ENCODE results near the gene POLE. TPM values are rescaled to one million over a fixed set of nuclear protein-coding genes. Genes with fewer than 3 reads are reported as not detected.

Gene POLE
- total RNA-seq, 1 experiment from 2014 or later, result 96.1 TPM

GRCh38 chr12:132578118-132578517 is 109.0 kb downstream of the POLE start:
- H3K4me1 ChIP-seq (ENCODE audit: insufficient read depth, low read length), result no peaks in the 10 kb centered on the region
- no peaks in the 10 kb centered on the region for H4K20me1 ChIP-seq (ENCODE audit: low read length)
- H3K79me2 ChIP-seq (ENCODE audit: low read length), result no peaks in the 10 kb centered on the region
- no peak overlapping the region for H3K27ac ChIP-seq (ENCODE audit: low read length)
- ChIA-PET CTCF (no interaction called here), POLR2A (ENCODE audit: unreplicated experiment) (no interaction called here)
- intact Hi-C loops (cut with micrococcal nuclease), result no loop called here
- H3K4me2 ChIP-seq (ENCODE audit: low read length), result no peak overlapping the region
- no peaks in the 10 kb centered on the region for H3K9me3 ChIP-seq (ENCODE audit: low read length)
- H3K27me3 ChIP-seq (ENCODE audit: low read length), result no peaks in the 10 kb centered on the region
- H3K9ac ChIP-seq (ENCODE audit: low read length), result no peak overlapping the region
- H3F3A ChIP-seq (ENCODE audit: low read length, unreplicated experiment), result no peaks in the 10 kb centered on the region
- DNase-seq (no peak), ATAC-seq (no peak)
- H2AFZ ChIP-seq (ENCODE audit: low read length), result no peak overlapping the region
- no peaks in the 10 kb centered on the region for H3K9me2 ChIP-seq (replicated peaks; ENCODE audit: low read length)
- H3K36me3 ChIP-seq (ENCODE audit: low read depth, low read length), result peaks cover 19% of the 10 kb centered on the region
- no peak overlapping the region for H3K4me3 ChIP-seq (ENCODE audit: low read length)
- BruUV-seq (replicated peaks), result no TSS peak
- TF ChIP-seq CTCF (conservative IDR thresholded peaks at IDR 0.05; ENCODE audit: low read depth, low read length) (no peak), EZH2phosphoT487 (IDR thresholded peaks at IDR 0.05; ENCODE audit: borderline replicate concordance, low read length) (no peak), EZH2 (IDR thresholded peaks at IDR 0.05; ENCODE audit: low read length, unreplicated experiment) (no peak)

GRCh38 chr12:132577191-132577920 is 109.8 kb downstream of the POLE start:
- H3K4me1 ChIP-seq (ENCODE audit: insufficient read depth, low read length), result no peaks in the 10 kb centered on the region
- DNase-seq (no peak), ATAC-seq (no peak)
- H3K4me3 ChIP-seq (ENCODE audit: low read length), result no peak overlapping the region
- no peak overlapping the region for H3K27ac ChIP-seq (ENCODE audit: low read length)
- no peak overlapping the region for H3K4me2 ChIP-seq (ENCODE audit: low read length)
- no peak overlapping the region for H3K9ac ChIP-seq (ENCODE audit: low read length)
- intact Hi-C loops (cut with micrococcal nuclease), result no loop called here
- peaks cover 20% of the 10 kb centered on the region for H3K36me3 ChIP-seq (ENCODE audit: low read depth, low read length)
- H4K20me1 ChIP-seq (ENCODE audit: low read length), result no peaks in the 10 kb centered on the region
- TF ChIP-seq EZH2 (IDR thresholded peaks at IDR 0.05; ENCODE audit: low read length, unreplicated experiment) (no peak), CTCF (conservative IDR thresholded peaks at IDR 0.05; ENCODE audit: low read depth, low read length) (no peak), EZH2phosphoT487 (IDR thresholded peaks at IDR 0.05; ENCODE audit: borderline replicate concordance, low read length) (no peak)
- ChIA-PET CTCF (no interaction called here), POLR2A (ENCODE audit: unreplicated experiment) (no interaction called here)
- H2AFZ ChIP-seq (ENCODE audit: low read length), result no peak overlapping the region
- no TSS peak for BruUV-seq (replicated peaks)
- H3K9me2 ChIP-seq (replicated peaks; ENCODE audit: low read length), result no peaks in the 10 kb centered on the region
- H3K79me2 ChIP-seq (ENCODE audit: low read length), result no peaks in the 10 kb centered on the region
- no peaks in the 10 kb centered on the region for H3K27me3 ChIP-seq (ENCODE audit: low read length)
- no peaks in the 10 kb centered on the region for H3F3A ChIP-seq (ENCODE audit: low read length, unreplicated experiment)
- no peaks in the 10 kb centered on the region for H3K9me3 ChIP-seq (ENCODE audit: low read length)

GRCh38 chr12:132576701-132577100 is 110.4 kb downstream of the POLE start:
- ChIA-PET POLR2A (ENCODE audit: unreplicated experiment) (no interaction called here), CTCF (no interaction called here)
- Histone ChIP-seq H3K9me3 (ENCODE audit: low read length) (no peaks in the 10 kb centered on the region), H3K36me3 (ENCODE audit: low read depth, low read length) (peaks cover 22% of the 10 kb centered on the region), H3K4me1 (ENCODE audit: insufficient read depth, low read length) (no peaks in the 10 kb centered on the region), H3K9me2 (replicated peaks; ENCODE audit: low read length) (no peaks in the 10 kb centered on the region), H2AFZ (ENCODE audit: low read length) (no peak overlapping the region), H3K27ac (ENCODE audit: low read length) (no peak overlapping the region), H3K4me2 (ENCODE audit: low read length) (no peak overlapping the region), H3K27me3 (ENCODE audit: low read length) (no peaks in the 10 kb centered on the region), H3K9ac (ENCODE audit: low read length) (no peak overlapping the region), H3K79me2 (ENCODE audit: low read length) (no peaks in the 10 kb centered on the region), H3K4me3 (ENCODE audit: low read length) (no peak overlapping the region), H4K20me1 (ENCODE audit: low read length) (no peaks in the 10 kb centered on the region), H3F3A (ENCODE audit: low read length, unreplicated experiment) (no peaks in the 10 kb centered on the region)
- DNase-seq, result no peak
- TF ChIP-seq CTCF (conservative IDR thresholded peaks at IDR 0.05; ENCODE audit: low read depth, low read length), result no peak
- BruUV-seq (replicated peaks), result no TSS peak
- no peak for ATAC-seq
- intact Hi-C loops (cut with micrococcal nuclease), result no loop called here
